Fibroblast of villous mesenchyme (primary cell): ENCODE data around the gene CHD6. TPM values are rescaled to one million over a fixed set of nuclear protein-coding genes. Genes with fewer than 3 reads are reported as not detected.

Experiments
- DNase-seq: peaks from one replicate; pipeline ENCODE4 v3.0.0-alpha.2; 2010; ENCODE audit warnings: low read depth
- H3K4me3 ChIP-seq: 2 replicates; pipeline ENCODE4 v1.5.1; 2011; ENCODE audit warnings: low read depth, mild to moderate bottlenecking, low read length
- total RNA-seq: library from RNA; depleted of rRNA; stranded (reverse); fragments of >200 nt; gene quantifications from 2 replicates; pipeline ENCODE4 v1.2.3, GENCODE V29; 2012
- TF ChIP-seq, protein P1 (sequence below): IDR thresholded peaks from 2 replicates; pipeline ENCODE4 v1.5.1; 2012; ENCODE audit warnings: low read depth, mild to moderate bottlenecking, low read length; ENCODE audit not compliant: insufficient read depth

CHD6 gene
- total RNA-seq, 1 donor = 33.2 TPM

GRCh38 chr20:41412324-41413120 lies 205.7 kb downstream of the CHD6 start:
- TF ChIP-seq, protein P1, sequence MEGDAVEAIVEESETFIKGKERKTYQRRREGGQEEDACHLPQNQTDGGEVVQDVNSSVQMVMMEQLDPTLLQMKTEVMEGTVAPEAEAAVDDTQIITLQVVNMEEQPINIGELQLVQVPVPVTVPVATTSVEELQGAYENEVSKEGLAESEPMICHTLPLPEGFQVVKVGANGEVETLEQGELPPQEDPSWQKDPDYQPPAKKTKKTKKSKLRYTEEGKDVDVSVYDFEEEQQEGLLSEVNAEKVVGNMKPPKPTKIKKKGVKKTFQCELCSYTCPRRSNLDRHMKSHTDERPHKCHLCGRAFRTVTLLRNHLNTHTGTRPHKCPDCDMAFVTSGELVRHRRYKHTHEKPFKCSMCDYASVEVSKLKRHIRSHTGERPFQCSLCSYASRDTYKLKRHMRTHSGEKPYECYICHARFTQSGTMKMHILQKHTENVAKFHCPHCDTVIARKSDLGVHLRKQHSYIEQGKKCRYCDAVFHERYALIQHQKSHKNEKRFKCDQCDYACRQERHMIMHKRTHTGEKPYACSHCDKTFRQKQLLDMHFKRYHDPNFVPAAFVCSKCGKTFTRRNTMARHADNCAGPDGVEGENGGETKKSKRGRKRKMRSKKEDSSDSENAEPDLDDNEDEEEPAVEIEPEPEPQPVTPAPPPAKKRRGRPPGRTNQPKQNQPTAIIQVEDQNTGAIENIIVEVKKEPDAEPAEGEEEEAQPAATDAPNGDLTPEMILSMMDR = no peak
- DNase-seq = no peak
- no peak overlapping the region for H3K4me3 ChIP-seq

- TF ChIP-seq, protein P1 = peak; percentile 38
- peak; percentile 54 for DNase-seq
- H3K4me3 ChIP-seq = no peak overlapping the region
Observed at GRCh38 chr20:41411391-41411847, 206.8 kb downstream of the CHD6 start.

GRCh38 chr20:41408986-41409385 lies 209.2 kb downstream of the CHD6 start:
- no peak for DNase-seq
- TF ChIP-seq, protein P1 = no peak

GRCh38 chr20:41408156-41408794 lies 209.9 kb downstream of the CHD6 start:
- H3K4me3 ChIP-seq = no peak overlapping the region
- TF ChIP-seq, protein P1 = no peak
- DNase-seq = no peak

More at GRCh38 chr20:41408986-41409385, 209.2 kb downstream of the CHD6 start:
- H3K4me3 ChIP-seq = no peak overlapping the region

DNA sequence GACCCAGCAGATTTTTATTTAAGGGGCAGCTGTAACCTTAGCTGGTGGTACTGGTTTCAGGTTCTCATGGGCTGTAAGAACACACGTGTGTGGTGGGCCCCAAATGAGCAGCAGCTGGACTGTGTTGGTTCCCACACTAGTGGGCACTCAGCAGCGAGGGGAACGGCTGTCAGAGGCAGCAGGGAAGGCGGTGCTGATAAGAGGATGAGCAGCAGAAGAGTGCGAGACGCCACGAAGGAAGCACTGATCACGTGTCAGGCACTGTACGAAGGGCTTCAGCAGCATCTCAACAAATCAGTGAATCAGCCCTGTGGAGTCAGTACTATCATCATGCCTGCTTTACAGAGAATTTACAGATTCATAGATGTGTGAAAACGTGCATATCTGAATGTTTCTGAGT lies 210.6 kb downstream of the CHD6 start:
- H3K4me3 ChIP-seq = no peak overlapping the region
- TF ChIP-seq, protein P1 = no peak

DNA sequence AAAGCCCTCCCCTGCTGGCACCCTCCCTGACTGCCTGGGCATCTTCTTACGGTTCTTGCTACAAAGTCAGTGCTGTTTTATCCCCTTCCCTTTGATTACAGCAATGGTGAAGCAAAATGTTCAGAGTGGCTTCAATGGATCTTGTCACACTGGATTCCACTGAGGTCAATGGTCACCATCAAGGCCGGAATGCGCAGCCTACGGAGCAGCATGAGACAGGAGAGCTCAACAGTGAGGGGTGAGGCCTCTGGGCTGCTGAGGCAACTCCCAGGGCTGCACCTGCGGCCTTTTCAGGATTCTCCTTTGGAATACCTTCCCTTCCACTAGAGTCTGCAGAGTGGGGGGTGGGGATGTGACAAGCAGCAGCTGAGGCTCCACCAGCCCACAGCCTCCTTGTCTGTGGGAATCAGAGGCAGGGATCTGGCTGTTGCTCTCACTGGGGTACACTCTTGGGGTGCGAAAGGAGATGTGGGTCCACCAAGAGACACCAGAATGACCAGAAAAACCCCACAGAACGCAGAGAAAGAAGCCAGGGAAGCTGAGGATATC lies 211.2 kb downstream of the CHD6 start:
- TF ChIP-seq, protein P1 = no peak
- no peak for DNase-seq
- H3K4me3 ChIP-seq = no peak overlapping the region

More for the DNA sequence above, 210.6 kb downstream of the CHD6 start:
- peak; percentile 32 for DNase-seq
